Neural progenitor cell (in vitro differentiated cells): Measurements from ENCODE around the gene TTLL12. TPM values are rescaled to one million over a fixed set of nuclear protein-coding genes. Genes with fewer than 3 reads are reported as not detected.
A peak's percentile ranks its signal among the peaks of the same experiment; 100 is the strongest.

Experiments
- DNase-seq: peaks from one replicate; pipeline ENCODE4 v3.0.0-alpha.2; 2016; ENCODE audit warnings: low spot score
- H2AFZ ChIP-seq: fragments of 200-600 bp; sonication (generic); replicated peaks from 2 replicates; pipeline ENCODE4 v1.6.1; 2016; ENCODE audit warnings: antibody characterized with exemption
- H3F3A ChIP-seq: fragments of 200-600 bp; sonication (generic); 2 replicates; pipeline ENCODE4 v1.6.1; 2016; ENCODE audit warnings: antibody characterized with exemption, low read depth
- H3K27ac ChIP-seq: fragments of 200-600 bp; sonication (generic); 2 replicates; pipeline ENCODE4 v1.5.1; 2016; ENCODE audit warnings: mild to moderate bottlenecking
- H3K27me3 ChIP-seq: fragments of 200-600 bp; sonication (generic); 2 replicates; pipeline ENCODE4 v1.6.1; 2016; ENCODE audit warnings: mild to moderate bottlenecking, moderate library complexity
- H3K36me3 ChIP-seq: fragments of 200-600 bp; sonication (generic); 2 replicates; pipeline ENCODE4 v1.5.1; 2016
- H3K4me1 ChIP-seq: fragments of 200-600 bp; sonication (generic); 2 replicates; pipeline ENCODE4 v1.6.1; 2016; ENCODE audit warnings: mixed run types
- H3K4me2 ChIP-seq: fragments of 200-600 bp; sonication (generic); 2 replicates; pipeline ENCODE4 v1.6.1; 2016
- H3K4me3 ChIP-seq: fragments of 200-600 bp; sonication (generic); 2 replicates; pipeline ENCODE4 v1.5.1; 2016
- H3K79me2 ChIP-seq: fragments of 200-600 bp; sonication (generic); 2 replicates; pipeline ENCODE4 v1.6.1; 2016; ENCODE audit warnings: low read depth
- H3K9ac ChIP-seq: fragments of 200-600 bp; sonication (generic); 2 replicates; pipeline ENCODE4 v1.6.1; 2016
- H3K9me3 ChIP-seq: fragments of 200-600 bp; sonication (generic); 2 replicates; pipeline ENCODE4 v1.5.1; 2016; ENCODE audit warnings: low read depth
- H4K20me1 ChIP-seq: fragments of 200-600 bp; sonication (generic); 2 replicates; pipeline ENCODE4 v1.6.1; 2016; ENCODE audit warnings: low read depth
- H3K27ac Mint-ChIP-seq: 3 replicates; pipeline ENCODE4 v1.8.0; 2021; ENCODE audit warnings: mixed read lengths
- H3K27me3 Mint-ChIP-seq: 2 replicates; pipeline ENCODE4 v1.8.0; 2022; ENCODE audit warnings: low read depth, mild to moderate bottlenecking, inconsistent platforms, moderate library complexity, mixed read lengths; ENCODE audit not compliant: insufficient read depth
- H3K36me3 Mint-ChIP-seq: 3 replicates; pipeline ENCODE4 v1.8.0; 2021; ENCODE audit warnings: mixed read lengths
- H3K4me1 Mint-ChIP-seq: 3 replicates; pipeline ENCODE4 v1.8.0; 2021; ENCODE audit warnings: mixed read lengths
- H3K4me3 Mint-ChIP-seq: 3 replicates; pipeline ENCODE4 v1.8.0; 2021; ENCODE audit warnings: mild to moderate bottlenecking, moderate library complexity, mixed read lengths
- H3K9me3 Mint-ChIP-seq: 3 replicates; pipeline ENCODE4 v1.8.0; 2020; ENCODE audit warnings: mixed read lengths
- CTCF ChIP-seq: fragments of 200-600 bp; sonication (generic); IDR thresholded peaks from 2 replicates; pipeline ENCODE4 v1.5.1; 2017; ENCODE audit warnings: antibody characterized with exemption, mild to moderate bottlenecking
- EZH2 ChIP-seq: fragments of 200-600 bp; sonication (generic); IDR thresholded peaks from 2 replicates; pipeline ENCODE4 v1.6.1; 2017; ENCODE audit warnings: antibody characterized with exemption, mild to moderate bottlenecking, moderate library complexity
- EZH2phosphoT487 ChIP-seq: fragments of 200-600 bp; sonication (generic); IDR thresholded peaks from 2 replicates; pipeline ENCODE4 v1.6.1; 2017; ENCODE audit warnings: antibody characterized with exemption
- total RNA-seq: library from RNA; depleted of rRNA; stranded (reverse); fragments of >200 nt; gene quantifications from 2 replicates; pipeline ENCODE4 v1.2.3, GENCODE V29; 2015; ENCODE audit warnings: low replicate concordance

Gene TTLL12
- total RNA-seq, 1 donor from 2014 or later: 27.8 TPM

- Histone ChIP-seq H3F3A (peaks cover 4% of the 10 kb centered on the region), H3K79me2 (no peaks in the 10 kb centered on the region), H3K36me3 (no peaks in the 10 kb centered on the region), H3K4me3 (no peak overlapping the region), H3K4me2 (no peak overlapping the region), H4K20me1 (no peaks in the 10 kb centered on the region), H3K27me3 (no peaks in the 10 kb centered on the region), H3K4me1 (no peaks in the 10 kb centered on the region), H3K9ac (no peak overlapping the region), H2AFZ (no peak overlapping the region), H3K27ac (no peak overlapping the region), H3K9me3 (no peaks in the 10 kb centered on the region)
- Mint-ChIP-seq H3K27me3 (peaks cover 4% of the 10 kb centered on the region), H3K27ac (peak overlapping the region; percentile 66), H3K4me1 (peaks cover 10% of the 10 kb centered on the region), H3K4me3 (peak overlapping the region; percentile 31), H3K36me3 (no peaks in the 10 kb centered on the region), H3K9me3 (no peaks in the 10 kb centered on the region)
- no peak for TF ChIP-seq CTCF
- TF ChIP-seq EZH2: no peak
- no peak for TF ChIP-seq EZH2phosphoT487
- no peak for DNase-seq
Measured at GRCh38 chr22:43160497-43161126, 26.3 kb downstream of the TTLL12 start.

DNA sequence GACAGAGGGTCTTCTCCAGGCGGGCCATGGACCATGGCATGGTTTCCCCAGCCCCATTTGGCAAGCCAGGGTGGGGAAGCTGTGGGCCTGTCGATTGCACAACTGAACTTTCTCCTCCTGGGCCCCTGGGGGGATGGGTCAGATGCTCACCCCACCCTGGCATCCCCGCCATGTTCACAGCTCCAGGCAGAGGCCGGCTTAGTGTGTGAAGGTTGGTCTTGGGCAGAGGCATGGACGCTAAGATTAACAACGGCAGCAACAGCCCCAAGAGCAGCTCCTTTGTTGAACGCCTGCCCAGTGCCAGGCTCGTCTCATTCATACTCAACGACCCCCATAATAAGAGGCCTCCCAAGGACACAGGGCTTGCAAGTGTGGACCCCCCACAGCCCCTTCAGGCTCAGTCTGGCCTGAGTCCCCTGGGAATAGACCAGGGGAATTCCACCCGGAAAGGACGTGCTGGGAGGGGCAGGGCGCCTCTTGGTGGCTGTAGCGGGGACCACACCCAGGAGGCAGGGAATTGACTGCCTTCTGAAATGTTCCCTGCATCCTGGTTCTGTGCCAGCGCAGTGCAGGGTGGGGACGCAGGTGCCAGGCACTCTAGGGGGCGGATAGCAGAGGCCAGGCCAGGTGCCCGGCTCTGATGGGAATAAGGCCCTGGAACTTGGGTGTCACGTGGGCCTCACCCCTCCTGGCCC, 27.3 kb downstream of the TTLL12 start:
- H3K9ac ChIP-seq: no peak overlapping the region
- no peaks in the 10 kb centered on the region for H3K9me3 Mint-ChIP-seq
- no peaks in the 10 kb centered on the region for H3K27me3 ChIP-seq
- H3F3A ChIP-seq: peaks cover 2% of the 10 kb centered on the region
- no peaks in the 10 kb centered on the region for H3K79me2 ChIP-seq
- no peaks in the 10 kb centered on the region for H3K36me3 ChIP-seq
- DNase-seq: peak; percentile 70
- H3K4me3 ChIP-seq: no peak overlapping the region
- no peak overlapping the region for H3K4me3 Mint-ChIP-seq
- no peak overlapping the region for H3K27ac Mint-ChIP-seq
- no peaks in the 10 kb centered on the region for H3K4me1 ChIP-seq
- H3K27ac ChIP-seq: no peak overlapping the region
- no peak overlapping the region for H2AFZ ChIP-seq
- H3K4me2 ChIP-seq: no peak overlapping the region
- H3K4me1 Mint-ChIP-seq: peaks cover 9% of the 10 kb centered on the region
- H3K36me3 Mint-ChIP-seq: no peaks in the 10 kb centered on the region
- TF ChIP-seq EZH2phosphoT487 (no peak), EZH2 (no peak), CTCF (peak; percentile 61)
- H3K27me3 Mint-ChIP-seq: peaks cover 4% of the 10 kb centered on the region
- H3K9me3 ChIP-seq: no peaks in the 10 kb centered on the region
- H4K20me1 ChIP-seq: no peaks in the 10 kb centered on the region

DNA sequence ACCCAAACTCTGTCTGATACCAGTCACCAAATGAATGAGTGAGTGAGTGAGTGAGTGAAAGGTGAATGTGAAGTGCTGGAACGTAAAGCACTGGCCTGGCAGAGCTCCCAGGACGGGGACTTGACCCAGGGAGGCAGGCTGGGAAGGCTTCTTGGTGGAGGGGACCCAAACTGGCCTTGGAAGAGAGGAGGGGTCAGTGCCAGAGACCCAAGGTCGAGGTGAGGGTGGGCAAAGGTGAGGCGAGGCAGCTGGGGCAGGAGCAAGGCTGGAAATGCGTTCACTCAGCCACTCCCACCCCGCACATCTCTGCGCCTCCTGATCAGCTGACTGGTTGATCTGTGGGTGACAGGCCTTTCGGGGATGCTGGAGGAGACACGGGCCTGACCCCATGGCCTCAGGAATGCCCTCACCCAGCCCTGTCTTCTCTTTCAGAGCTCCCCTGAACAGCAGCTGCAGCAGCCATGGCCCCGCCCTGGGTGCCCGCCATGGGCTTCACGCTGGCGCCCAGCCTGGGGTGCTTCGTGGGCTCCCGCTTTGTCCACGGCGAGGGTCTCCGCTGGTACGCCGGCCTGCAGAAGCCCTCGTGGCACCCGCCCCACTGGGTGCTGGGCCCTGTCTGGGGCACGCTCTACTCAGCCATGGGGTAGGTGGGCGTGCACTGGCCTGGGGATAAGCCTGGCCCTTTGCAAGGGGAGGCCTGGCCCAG, 28.0 kb downstream of the TTLL12 start:
- H3K27me3 Mint-ChIP-seq: peaks cover 2% of the 10 kb centered on the region
- H4K20me1 ChIP-seq: no peaks in the 10 kb centered on the region
- H2AFZ ChIP-seq: no peak overlapping the region
- H3K27ac Mint-ChIP-seq: peak overlapping the region; percentile 76
- H3K4me2 ChIP-seq: no peak overlapping the region
- no peaks in the 10 kb centered on the region for H3K36me3 Mint-ChIP-seq
- DNase-seq: no peak
- H3K4me1 ChIP-seq: no peaks in the 10 kb centered on the region
- H3K27ac ChIP-seq: no peak overlapping the region
- H3K9me3 ChIP-seq: no peaks in the 10 kb centered on the region
- H3K4me3 Mint-ChIP-seq: no peak overlapping the region
- H3K4me3 ChIP-seq: no peak overlapping the region
- TF ChIP-seq EZH2phosphoT487 (no peak), CTCF (no peak), EZH2 (no peak)
- H3K36me3 ChIP-seq: no peaks in the 10 kb centered on the region
- no peaks in the 10 kb centered on the region for H3K27me3 ChIP-seq
- no peak overlapping the region for H3K9ac ChIP-seq
- no peaks in the 10 kb centered on the region for H3F3A ChIP-seq
- H3K4me1 Mint-ChIP-seq: peaks cover 5% of the 10 kb centered on the region
- H3K79me2 ChIP-seq: no peaks in the 10 kb centered on the region
- H3K9me3 Mint-ChIP-seq: no peaks in the 10 kb centered on the region
